HepG2 (cell line): ENCODE results near the gene STX10. TPM values are rescaled to one million over a fixed set of nuclear protein-coding genes. Genes with fewer than 3 reads are reported as not detected.

Experiments used
- ATF4 ChIP-seq, 2 experiments: fragments of 450-650 bp in 1 of 2; sonication (generic) in 1 of 2; formaldehyde crosslinking; IDR thresholded peaks; 2 replicates each; pipeline versions ENCODE4 v1.5.0 to v1.8.0; 2020 to 2022; ENCODE audit warnings: mild to moderate bottlenecking in 1 of 2, missing genetic modification reagents in 1 of 2
- BCL6 ChIP-seq: IDR thresholded peaks from 2 replicates; pipeline ENCODE4 v1.6.1; 2016; ENCODE audit warnings: missing genetic modification reagents, missing compliant biosample characterization
- FOXP1 ChIP-seq, 2 experiments: fragments of 450-650 bp in 1 of 2; IDR thresholded peaks; 2 replicates each; pipeline ENCODE4 v1.6.1; 2017 to 2018; ENCODE audit warnings: antibody characterized with exemption in 1 of 2
- KDM4B ChIP-seq: sonication (generic); formaldehyde crosslinking; IDR thresholded peaks from 2 replicates; pipeline ENCODE4 v1.4.0; 2020; ENCODE audit warnings: missing genetic modification reagents
- LCORL ChIP-seq, 2 experiments: fragments of 450-650 bp in 1 of 2; sonication (generic) in 1 of 2; formaldehyde crosslinking in 1 of 2; IDR thresholded peaks; 2 replicates each; pipeline versions ENCODE4 v1.5.0 to v1.6.1; 2017 to 2020; ENCODE audit warnings: antibody characterized with exemption in 1 of 2, missing genetic modification reagents in 1 of 2
- POLR2G ChIP-seq: fragments of 200-400 bp; formaldehyde crosslinking; IDR thresholded peaks from 2 replicates; pipeline ENCODE4 v1.6.1; 2018; ENCODE audit warnings: mild to moderate bottlenecking, low read depth, low read length, moderate library complexity
- RBM39 ChIP-seq: fragments of 200-400 bp; formaldehyde crosslinking; IDR thresholded peaks from one replicate; pipeline ENCODE4 v1.6.1; 2018; ENCODE audit warnings: antibody characterized with exemption, mild to moderate bottlenecking, low read depth, low read length; ENCODE audit not compliant: poor library complexity, severe bottlenecking
- RXRA ChIP-seq: sonication (generic); formaldehyde crosslinking; IDR thresholded peaks from 2 replicates; pipeline ENCODE4 v1.5.1; 2020; ENCODE audit warnings: missing genetic modification reagents
- SCMH1 ChIP-seq: sonication (generic); formaldehyde crosslinking; IDR thresholded peaks from 2 replicates; pipeline ENCODE4 v1.9.0; 2021; ENCODE audit warnings: missing genetic modification reagents, mild to moderate bottlenecking, borderline replicate concordance
- SPEN ChIP-seq: sonication (generic); formaldehyde crosslinking; IDR thresholded peaks from 2 replicates; pipeline ENCODE4 v1.5.1; 2020; ENCODE audit warnings: low read depth, mild to moderate bottlenecking, missing genetic modification reagents
- YY1 ChIP-seq: IDR thresholded peaks from 2 replicates; pipeline ENCODE4 v1.6.1; 2011; ENCODE audit warnings: low read length, low read depth, moderate library complexity, mild to moderate bottlenecking; ENCODE audit not compliant: insufficient read depth, insufficient replicate concordance
- ZBTB10 ChIP-seq: sonication (generic); formaldehyde crosslinking; IDR thresholded peaks from 2 replicates; pipeline ENCODE4 v1.4.0; 2020; ENCODE audit warnings: missing genetic modification reagents, borderline replicate concordance
- ZFP36 ChIP-seq: fragments of 150-350 bp; IDR thresholded peaks from 2 replicates; pipeline ENCODE4 v1.6.1; 2018; ENCODE audit warnings: borderline replicate concordance, low read length, low read depth; ENCODE audit not compliant: partially characterized antibody
- ZNF460 ChIP-seq: sonication (generic); formaldehyde crosslinking; IDR thresholded peaks from 2 replicates; pipeline ENCODE4 v1.5.1; 2020; ENCODE audit warnings: missing genetic modification reagents, mild to moderate bottlenecking, borderline replicate concordance
- ZNF574 ChIP-seq: sonication (generic); formaldehyde crosslinking; IDR thresholded peaks from 2 replicates; pipeline ENCODE4 v1.4.0; 2020; ENCODE audit warnings: missing genetic modification reagents
- ZNF772 ChIP-seq: sonication (generic); formaldehyde crosslinking; IDR thresholded peaks from 2 replicates; pipeline ENCODE4 v1.5.0; 2020; ENCODE audit warnings: mild to moderate bottlenecking, missing genetic modification reagents
- ZNF790 ChIP-seq: sonication (generic); formaldehyde crosslinking; IDR thresholded peaks from 2 replicates; pipeline ENCODE4 v1.8.0; 2022; ENCODE audit warnings: missing genetic modification reagents, mild to moderate bottlenecking, borderline replicate concordance
- polyA plus RNA-seq, 8 experiments: library from polyadenylated mRNA; depleted of rRNA in 3 of 8; stranded (reverse) in 7 of 8; unstranded in 1 of 8; fragments of >200 nt; fragmentation: Illumina TruSeq in 4 of 8; extraction: Trizol in 4 of 8; gene quantifications; 2 replicates each; pipeline versions ENCODE4 v1.2.1 to v1.2.3, GENCODE V29; 2011 to 2016; ENCODE audit warnings: low read depth in 4 of 8, missing spikeins in 1 of 8, mixed read lengths in 1 of 8; ENCODE audit not compliant: insufficient read depth in 1 of 8
- total RNA-seq, 5 experiments: library from RNA; depleted of rRNA; stranded (reverse); fragments of >200 nt; fragmentation: Illumina TruSeq; extraction: Trizol; gene quantifications; 2 replicates each; pipeline ENCODE4 v1.2.3, GENCODE V29; 2016; ENCODE audit warnings: low read depth in 1 of 5
- TF ChIP-seq, protein P1 (sequence below): sonication (generic); formaldehyde crosslinking; conservative IDR thresholded peaks from 2 replicates; pipeline ENCODE4 v1.5.0; 2020; ENCODE audit warnings: missing genetic modification reagents

The STX10 gene
- total and polyA plus RNA-seq, 2 of the 13 experiments (the other 11 are each of a cell fraction or from before 2014, with no cell fraction given), result 47.9 to 66.4 TPM

- TF ChIP-seq, protein P1, sequence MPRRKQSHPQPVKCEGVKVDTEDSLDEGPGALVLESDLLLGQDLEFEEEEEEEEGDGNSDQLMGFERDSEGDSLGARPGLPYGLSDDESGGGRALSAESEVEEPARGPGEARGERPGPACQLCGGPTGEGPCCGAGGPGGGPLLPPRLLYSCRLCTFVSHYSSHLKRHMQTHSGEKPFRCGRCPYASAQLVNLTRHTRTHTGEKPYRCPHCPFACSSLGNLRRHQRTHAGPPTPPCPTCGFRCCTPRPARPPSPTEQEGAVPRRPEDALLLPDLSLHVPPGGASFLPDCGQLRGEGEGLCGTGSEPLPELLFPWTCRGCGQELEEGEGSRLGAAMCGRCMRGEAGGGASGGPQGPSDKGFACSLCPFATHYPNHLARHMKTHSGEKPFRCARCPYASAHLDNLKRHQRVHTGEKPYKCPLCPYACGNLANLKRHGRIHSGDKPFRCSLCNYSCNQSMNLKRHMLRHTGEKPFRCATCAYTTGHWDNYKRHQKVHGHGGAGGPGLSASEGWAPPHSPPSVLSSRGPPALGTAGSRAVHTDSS (CRISPR knock-in tag), result no peak
- peak; percentile 12; the same call in 1 of the 2 replicates for TF ChIP-seq ZNF574 (CRISPR knock-in tag)
- peak; percentile 31 for TF ChIP-seq YY1
- peak; percentile 75 for TF ChIP-seq POLR2G
- TF ChIP-seq ZNF790 (CRISPR knock-in tag), result no peak
- TF ChIP-seq KDM4B (CRISPR knock-in tag), result 0 out of 2 replicates have a peak, but pooled peaks have one; percentile 4
- no peak for TF ChIP-seq ZFP36
- TF ChIP-seq ZNF460 (CRISPR knock-in tag), result no peak; the same call in 1 of the 2 replicates
- TF ChIP-seq ZNF772, result no peak
- TF ChIP-seq SPEN, result peak; percentile 32; the same call in 1 of the 2 replicates
- peak in 1 of 2 experiments; percentile 40; a peak in 1 of 4 replicates for TF ChIP-seq ATF4 (CRISPR knock-in tag; IDR thresholded peaks at IDR 0.05)
- peak; percentile 97 for TF ChIP-seq RXRA
- TF ChIP-seq LCORL (IDR thresholded peaks at IDR 0.05), result no peak
- peak; percentile 28; the same call in 1 of the 2 replicates for TF ChIP-seq LCORL (CRISPR knock-in tag; IDR thresholded peaks at IDR 0.05)
- no peak for TF ChIP-seq SCMH1 (CRISPR knock-in tag)
- TF ChIP-seq FOXP1 (IDR thresholded peaks at IDR 0.05), result no peak
- TF ChIP-seq FOXP1 (CRISPR knock-in tag; IDR thresholded peaks at IDR 0.05), result no peak
- no peak for TF ChIP-seq ZBTB10 (CRISPR knock-in tag)
- TF ChIP-seq RBM39, result peak; percentile 28
- TF ChIP-seq BCL6 (CRISPR knock-in tag), result peak; percentile 46
Measured at GRCh38 chr19:13155472-13156359, 5.5 kb upstream of the STX10 start (continued).
